A549 treated with CpdA at 1 μM for 4 hours (cell line): ENCODE measurements around the gene IL32. TPM values are rescaled to one million over a fixed set of nuclear protein-coding genes. Genes with fewer than 3 reads are reported as not detected.

ENCODE experiments used
- total RNA-seq: library from RNA; stranded (reverse); fragments of 200-300 nt; extraction: Qiagen RNA extraction; gene quantifications from 5 replicates; pipeline ENCODE4 v1.2.3, GENCODE V29; 2022; ENCODE audit warnings: low read depth

IL32 gene
- 22.4 to 36.7 TPM (median 28.1 TPM) in 5 replicates for total RNA-seq

DNA sequence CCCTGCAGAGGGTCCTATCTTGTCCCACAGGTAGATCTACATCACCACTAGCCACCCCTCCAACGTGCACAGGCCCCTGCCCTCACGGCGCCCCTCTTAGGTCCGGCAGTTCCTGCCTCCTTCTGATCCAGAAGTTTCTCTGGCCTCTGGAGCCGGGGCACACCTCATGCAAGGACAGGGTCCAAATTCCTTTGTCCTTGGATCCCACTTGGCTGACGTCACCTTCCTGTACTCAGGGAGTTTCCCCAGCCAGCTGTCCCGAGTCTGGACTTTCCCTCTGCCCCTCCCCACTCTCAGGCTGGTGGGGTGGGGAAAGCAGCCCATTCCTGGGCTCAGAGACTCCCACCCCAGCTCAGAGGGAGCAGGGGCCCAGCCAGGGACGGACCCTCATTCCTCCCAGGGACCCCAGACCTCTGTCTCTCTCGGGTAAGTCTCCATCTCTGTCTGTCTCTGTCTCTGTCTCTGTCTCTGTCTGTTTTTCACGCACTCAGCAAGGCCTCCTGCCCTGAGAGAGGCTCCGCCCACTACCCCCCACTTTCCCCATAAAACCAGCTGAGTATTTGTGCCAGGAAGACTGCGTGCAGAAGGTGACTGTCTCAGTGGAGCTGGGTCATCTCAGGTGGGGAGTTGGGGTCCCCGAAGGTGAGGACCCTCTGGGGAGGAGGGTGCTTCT is at the start of gene IL32:
IL32 (plus strand) TSS at position 572 of the 673 bp plus-strand sequence. CDS start 172 bp downstream, outside the sequence.

DNA sequence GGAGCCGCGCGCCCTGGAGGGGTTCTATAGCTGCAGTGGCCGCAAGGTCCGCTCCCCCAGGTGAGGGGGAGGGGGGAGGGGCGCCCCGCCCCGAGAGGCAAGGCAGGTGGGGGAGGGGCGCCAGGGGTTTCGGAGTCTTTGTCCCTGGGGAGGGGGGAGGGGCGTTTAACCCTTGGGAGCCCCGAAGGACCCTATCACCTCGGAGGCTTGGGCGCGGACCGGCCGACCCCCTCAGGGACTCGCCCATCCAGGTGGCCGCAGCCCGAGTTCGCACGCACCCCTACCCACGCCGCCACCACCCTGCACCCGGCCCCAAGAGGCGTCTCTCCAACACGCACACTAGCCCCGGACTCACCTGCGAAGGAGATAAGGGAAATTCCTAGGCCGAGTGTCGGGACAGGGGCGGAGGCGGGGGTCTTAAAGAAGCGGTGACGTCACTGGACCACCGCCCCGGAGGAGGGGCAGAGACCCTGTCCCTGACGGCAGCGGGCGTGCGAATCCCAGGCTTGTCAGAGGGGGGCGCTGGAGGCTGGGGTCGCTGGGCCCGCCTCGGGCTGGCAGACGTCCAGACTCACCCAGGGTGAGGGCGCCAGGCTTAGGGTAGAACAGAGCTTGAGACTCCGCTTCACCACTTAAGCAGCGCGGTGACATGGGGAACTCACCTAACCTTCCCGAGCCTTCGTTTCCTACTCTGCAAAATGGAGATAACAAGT is 47.5 kb upstream of the IL32 start, which contains the start of gene CLDN6:
CLDN6 (minus strand) TSS at position 390 of the 713 bp plus-strand sequence. CDS start 2,162 bp downstream, outside the sequence.

GRCh38 chr16:3020247-3020603 is 45.2 kb upstream of the IL32 start, which contains the start of gene TNFRSF12A:
Gene TNFRSF12A (plus strand): TSS chr16:3020368. CDS start chr16:3020398, 30 bp downstream.

DNA sequence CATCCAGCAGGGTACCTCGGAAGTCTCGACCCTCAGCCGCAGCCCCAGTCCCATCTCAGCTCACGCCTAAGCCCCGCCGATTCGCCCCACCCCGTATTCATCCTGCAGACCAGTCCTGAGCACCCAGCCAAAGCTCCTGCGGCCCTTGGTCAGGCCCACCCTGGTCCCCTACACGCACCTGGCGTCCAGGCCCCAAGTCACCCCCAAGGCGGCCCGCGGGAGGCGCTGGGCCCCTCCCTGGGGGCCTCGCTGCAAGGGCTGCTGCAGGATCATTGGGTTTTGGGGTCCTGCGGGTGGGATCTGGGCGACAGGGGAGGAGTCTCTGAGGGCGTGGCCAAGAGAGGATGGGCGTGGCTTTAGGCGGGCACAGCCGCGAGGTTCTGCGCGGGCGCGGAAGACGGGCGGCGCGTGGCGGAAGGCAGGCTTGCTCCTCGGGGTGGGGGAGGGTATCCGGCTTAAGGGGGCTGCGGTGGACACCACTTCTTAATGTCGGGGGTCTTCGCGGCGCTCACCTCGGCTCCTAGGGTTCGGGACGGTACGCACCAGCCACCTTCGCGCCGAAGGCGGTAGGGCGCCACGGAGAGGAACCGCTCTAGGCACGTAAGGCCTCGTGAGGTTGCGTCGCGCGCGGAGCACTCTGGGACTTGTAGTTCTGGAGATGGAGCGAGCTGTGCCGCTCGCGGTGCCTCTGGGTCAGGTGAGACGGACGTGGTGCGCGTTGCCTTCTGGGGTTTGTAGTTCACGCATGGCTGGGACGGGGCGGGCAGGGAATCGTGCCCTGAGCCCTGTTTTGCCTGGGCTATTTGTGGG is 41.6 kb upstream of the IL32 start, which contains the start of the genes HCFC1R1 and THOC6:
HCFC1R1 (minus strand) TSS at position 274 of the 810 bp plus-strand sequence; CDS start at position 273, 1 bp downstream.
THOC6 (plus strand) TSS at position 367 of the 810 bp plus-strand sequence; CDS start at position 659, 292 bp downstream.

GRCh38 chr16:3036726-3037315 is 28.6 kb upstream of the IL32 start, which contains the start of gene BICDL2:
Gene BICDL2 (minus strand): TSS chr16:3036944. CDS start chr16:3035496, 1,448 bp downstream.

GRCh38 chr16:3045758-3046640 is 19.4 kb upstream of the IL32 start, which contains the start of gene MMP25:
Gene MMP25 (plus strand): TSS chr16:3046561. CDS start chr16:3046918, 357 bp downstream.

GRCh38 chr16:3098459-3099394 is 33.3 kb downstream of the IL32 start, which contains the start of gene ZSCAN10:
Gene ZSCAN10 (minus strand): TSS chr16:3099294. CDS start chr16:3092937, 6,357 bp downstream.

GRCh38 chr16:3112058-3112880 is 46.8 kb downstream of the IL32 start, which contains the start of gene ZNF205:
Gene ZNF205 (plus strand): TSS chr16:3112586. CDS start chr16:3113431, 845 bp downstream.

Other genes starting within 250 kb of the IL32 start
- gene PRSS21, start 248.4 kb upstream of the IL32 start, total RNA-seq, result 0.11 to 0.19 TPM (median 0.12 TPM) in 3 of 5 replicates, not detected in the others
- gene ZG16B, start 235.3 kb upstream of the IL32 start, total RNA-seq, result 0.55 to 1.0 TPM (median 0.87 TPM) in 5 replicates
- 2.3 to 3.6 TPM (median 2.7 TPM) in 5 replicates for gene PRSS22, start 207.5 kb upstream of the IL32 start, total RNA-seq
- 46.2 to 58.3 TPM (median 52.7 TPM) in 5 replicates for gene FLYWCH2, start 182.4 kb upstream of the IL32 start, total RNA-seq
- 18.8 to 30.9 TPM (median 28.1 TPM) in 5 replicates for gene FLYWCH1, start 153.7 kb upstream of the IL32 start, total RNA-seq
- 1.1 to 2.3 TPM (median 1.9 TPM) in 5 replicates for gene KREMEN2, start 101.4 kb upstream of the IL32 start, total RNA-seq
- gene PAQR4, start 96.3 kb upstream of the IL32 start, total RNA-seq, result 29.4 to 40.9 TPM (median 37.7 TPM) in 5 replicates
- gene PKMYT1, start 85.2 kb upstream of the IL32 start, total RNA-seq, result 62.4 to 91.1 TPM (median 87.4 TPM) in 5 replicates
- gene CLDN9, start 52.7 kb upstream of the IL32 start, total RNA-seq, result 0.27 to 0.80 TPM (median 0.39 TPM) in 5 replicates
- 0.30 to 0.58 TPM (median 0.32 TPM) in 4 of 5 replicates, not detected in the other for gene CLDN6, start 47.5 kb upstream of the IL32 start, total RNA-seq
- gene TNFRSF12A, start 45.3 kb upstream of the IL32 start, total RNA-seq, result 446 to 698 TPM (median 646 TPM) in 5 replicates
- gene HCFC1R1, start 41.7 kb upstream of the IL32 start, total RNA-seq, result 201 to 240 TPM (median 232 TPM) in 5 replicates
- 27.4 to 38.7 TPM (median 33.2 TPM) in 5 replicates for gene THOC6, start 41.6 kb upstream of the IL32 start, total RNA-seq
- not detected in 5 replicates for gene BICDL2, start 28.7 kb upstream of the IL32 start, total RNA-seq
- 0.67 to 0.97 TPM (median 0.85 TPM) in 5 replicates for gene MMP25, start 19.1 kb upstream of the IL32 start, total RNA-seq
- 0.03 TPM in 1 of 5 replicates, not detected in the others for gene ZSCAN10, start 33.7 kb downstream of the IL32 start, total RNA-seq
- 11.3 to 15.1 TPM (median 13.2 TPM) in 5 replicates for gene ZNF205, start 46.9 kb downstream of the IL32 start, total RNA-seq
- gene ZNF213, start 69.4 kb downstream of the IL32 start, total RNA-seq, result 7.9 to 12.9 TPM (median 11.6 TPM) in 5 replicates
- 0.29 to 0.48 TPM (median 0.40 TPM) in 3 of 5 replicates, not detected in the others for gene OR1F1, start 122.6 kb downstream of the IL32 start, total RNA-seq
- 8.1 to 11.5 TPM (median 8.3 TPM) in 5 replicates for gene ZNF200, start 169.5 kb downstream of the IL32 start, total RNA-seq
- not detected in 5 replicates for gene MEFV, start 191.0 kb downstream of the IL32 start, total RNA-seq
- gene ZNF263, start 217.9 kb downstream of the IL32 start, total RNA-seq, result 36.1 to 39.3 TPM (median 37.6 TPM) in 5 replicates
- 0.86 to 1.5 TPM (median 1.4 TPM) in 5 replicates for gene TIGD7, start 239.8 kb downstream of the IL32 start, total RNA-seq
- 9.0 to 12.3 TPM (median 10.7 TPM) in 5 replicates for gene ZNF75A, start 239.9 kb downstream of the IL32 start, total RNA-seq